Embryonic facial prominence (tissue), 1 donor: ENCODE results near the gene TMEM100.
A peak's percentile ranks its signal among the peaks of the same experiment; 100 is the strongest.

Experiments used
- DNase-seq: peaks from one replicate; pipeline ENCODE4 v3.0.0-alpha.2; 2016; ENCODE audit errors: extremely low spot score

The TMEM100 gene, protein sequence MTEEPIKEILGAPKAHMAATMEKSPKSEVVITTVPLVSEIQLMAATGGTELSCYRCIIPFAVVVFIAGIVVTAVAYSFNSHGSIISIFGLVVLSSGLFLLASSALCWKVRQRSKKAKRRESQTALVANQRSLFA

DNA sequence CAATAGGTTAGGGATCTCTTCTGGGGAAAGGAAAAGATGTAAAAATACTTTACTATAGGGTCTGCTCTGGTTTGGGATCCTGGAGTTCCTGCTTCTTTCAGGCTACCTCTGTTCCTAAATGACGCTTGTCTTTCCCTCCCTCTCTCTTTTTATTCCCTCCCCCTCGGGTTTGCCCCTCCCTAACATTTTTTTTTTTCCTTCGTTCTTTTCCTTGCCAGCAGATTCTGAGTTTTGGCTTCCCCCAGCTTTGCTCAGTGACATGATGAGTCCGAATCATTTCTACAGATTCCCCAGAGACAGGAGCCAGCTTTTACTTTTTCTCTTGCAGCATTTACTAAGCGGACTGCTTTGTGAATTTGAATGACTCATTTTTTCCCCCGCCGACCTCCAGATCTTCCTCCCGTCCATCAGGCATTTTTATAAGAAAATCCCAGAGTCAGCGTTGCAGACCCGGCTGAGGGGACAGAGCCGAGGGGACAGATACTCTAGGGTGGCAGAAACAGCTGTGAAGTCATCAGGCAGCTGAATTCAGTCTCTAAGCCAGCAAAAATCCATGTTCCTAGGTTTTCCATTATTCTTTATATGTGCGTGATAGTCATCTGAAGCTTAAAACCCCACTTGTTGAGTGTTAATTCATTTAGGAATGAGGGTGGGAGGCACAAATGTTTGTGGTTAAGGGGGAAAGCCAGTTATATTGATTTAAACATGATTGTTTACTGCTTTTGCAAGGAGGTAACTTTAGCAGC is at the start of gene TMEM100:
TSS of gene TMEM100 (minus strand) at position 123 of the 746 bp plus-strand sequence. CDS start 1,794 bp downstream, outside the sequence.
- DNase-seq: peak; percentile 63

DNA sequence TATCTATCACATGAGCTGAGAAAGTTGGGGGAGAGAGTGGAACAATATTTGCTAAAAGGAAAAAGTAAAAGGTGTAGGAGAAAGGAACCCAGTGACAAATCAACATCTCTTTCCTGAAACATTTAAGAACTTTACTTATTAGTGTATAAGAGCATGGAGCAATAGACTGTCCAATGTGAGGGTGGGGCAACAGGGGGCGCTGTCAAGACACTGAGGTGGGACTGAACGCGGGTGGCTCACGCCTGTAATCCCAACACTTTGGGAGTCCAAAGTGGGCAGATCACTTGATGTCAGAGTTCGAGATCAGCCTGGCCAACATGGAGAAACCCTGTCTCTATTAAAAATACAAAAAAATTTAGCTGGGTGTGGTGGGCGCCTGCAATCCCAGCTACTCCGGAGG is 49.4 kb upstream of the TMEM100 start:
- no peak for DNase-seq

DNA sequence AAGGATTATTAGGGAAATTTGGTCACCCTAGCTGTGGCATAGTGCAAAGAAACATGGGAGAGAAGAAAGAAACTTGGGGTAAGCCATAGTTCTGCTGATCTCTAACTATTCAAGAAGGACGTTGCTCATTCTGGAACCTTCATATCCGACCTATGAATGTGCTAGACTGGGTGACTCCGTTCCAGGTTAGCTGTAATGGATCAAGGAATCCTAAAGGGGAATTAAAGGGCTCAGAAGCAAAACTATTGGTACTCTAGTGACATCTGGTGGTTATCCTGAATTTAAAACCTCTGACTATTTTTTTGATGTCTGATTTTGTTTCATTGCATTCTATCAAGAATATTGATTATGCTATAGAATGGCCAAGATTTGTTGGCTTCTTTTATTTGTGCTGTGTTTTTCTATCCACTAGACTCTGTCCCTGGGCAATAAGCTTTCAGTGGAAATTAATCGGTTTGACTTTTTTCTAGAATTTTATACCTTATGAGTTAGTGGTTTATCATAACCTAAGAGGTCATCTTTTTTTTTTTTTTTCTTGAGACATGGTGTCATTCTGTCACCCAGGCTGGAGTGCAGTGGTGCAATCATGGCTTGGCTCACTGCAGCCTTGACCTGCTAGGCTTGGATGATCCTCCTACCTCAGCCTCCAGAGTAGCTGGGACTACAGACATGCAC is 47.7 kb upstream of the TMEM100 start:
- DNase-seq: peak; percentile 25

DNA sequence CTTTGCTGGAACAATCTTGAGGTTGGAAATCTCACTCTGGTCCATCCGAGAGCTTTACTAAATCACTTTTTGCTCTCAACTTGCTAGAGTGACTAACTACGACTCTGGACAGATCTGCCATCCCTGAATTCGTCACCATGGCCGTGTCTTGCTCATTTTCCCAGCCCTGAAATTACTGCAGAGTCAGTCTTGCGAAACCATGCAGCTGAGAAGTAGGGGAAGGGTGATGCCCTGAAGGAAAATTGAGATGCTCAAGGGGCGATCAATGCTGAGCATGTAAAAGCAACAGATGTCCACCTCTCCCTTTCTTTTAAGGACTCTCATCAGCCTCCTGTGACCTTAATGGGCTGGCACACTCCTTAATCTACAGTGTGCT is 46.9 kb upstream of the TMEM100 start:
- no peak for DNase-seq

DNA sequence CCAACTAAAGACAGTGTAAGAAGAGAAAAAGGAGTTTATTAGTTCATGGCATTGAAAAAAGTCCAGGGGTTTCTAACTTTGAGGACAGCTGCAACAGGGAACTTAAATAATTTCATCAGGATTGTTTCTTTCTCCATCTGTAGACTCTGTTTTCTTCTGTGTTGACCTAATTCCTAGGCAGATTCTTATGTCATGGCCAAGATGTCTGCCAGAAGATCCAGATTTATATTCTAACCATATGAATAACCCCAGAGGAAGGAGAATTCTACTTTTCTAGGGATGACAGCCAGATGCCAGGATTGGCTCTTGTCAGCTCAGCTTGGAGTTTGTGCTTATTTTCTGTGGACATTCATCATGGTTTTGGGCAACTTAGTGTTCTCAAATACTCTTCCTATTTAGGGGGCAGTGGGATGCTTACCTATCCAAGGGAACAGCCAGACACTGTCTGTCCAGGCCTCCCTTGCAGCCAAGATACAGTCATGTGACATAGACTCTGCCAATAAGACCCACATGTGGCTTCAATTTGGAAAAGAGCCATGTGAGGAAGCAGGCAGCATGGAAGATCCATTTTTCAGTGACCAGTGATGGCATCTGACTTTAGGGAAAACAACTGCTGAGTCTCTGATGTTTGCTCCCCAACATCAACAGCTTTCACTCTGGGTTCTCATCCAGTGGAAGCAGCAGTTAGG is 46.4 kb upstream of the TMEM100 start:
- DNase-seq: no peak

DNA sequence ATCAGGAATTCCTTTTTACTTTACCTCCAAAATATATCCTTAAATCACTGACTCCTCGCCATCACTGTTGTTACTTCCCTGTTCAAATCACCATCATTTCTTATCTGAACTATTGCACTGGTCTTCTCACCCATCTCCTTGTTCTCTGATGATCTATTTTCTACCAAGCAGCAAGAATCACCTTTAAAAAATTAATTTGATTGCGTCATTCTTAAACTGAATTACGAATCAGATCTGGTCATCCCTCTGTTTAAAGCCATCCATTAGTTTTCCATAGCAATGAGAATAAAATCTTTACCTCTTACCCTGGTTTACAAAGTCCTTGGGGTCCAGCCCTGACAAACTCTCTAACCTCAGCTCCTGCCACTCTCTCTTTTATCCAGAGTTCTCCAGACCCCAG is 42.8 kb upstream of the TMEM100 start:
- DNase-seq: no peak

DNA sequence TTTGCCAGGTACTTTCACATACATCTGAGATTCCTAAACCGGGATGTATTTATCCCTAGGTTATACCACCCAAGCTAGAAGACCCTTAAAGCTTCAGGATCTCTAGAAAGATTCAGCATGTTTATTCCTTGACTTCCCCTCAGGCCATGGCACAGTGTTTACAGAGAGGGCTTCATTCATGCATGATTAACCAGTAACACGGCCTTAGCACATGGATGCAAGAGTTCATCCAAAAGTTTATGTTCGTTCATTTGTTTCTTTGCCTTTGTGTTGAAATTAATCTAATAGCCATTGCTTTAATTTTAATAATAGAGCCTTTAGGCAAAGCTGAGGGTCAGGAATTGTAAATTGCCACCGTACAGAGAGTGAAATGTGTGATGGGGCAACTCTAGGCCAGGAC is 41.9 kb upstream of the TMEM100 start:
- DNase-seq: no peak

DNA sequence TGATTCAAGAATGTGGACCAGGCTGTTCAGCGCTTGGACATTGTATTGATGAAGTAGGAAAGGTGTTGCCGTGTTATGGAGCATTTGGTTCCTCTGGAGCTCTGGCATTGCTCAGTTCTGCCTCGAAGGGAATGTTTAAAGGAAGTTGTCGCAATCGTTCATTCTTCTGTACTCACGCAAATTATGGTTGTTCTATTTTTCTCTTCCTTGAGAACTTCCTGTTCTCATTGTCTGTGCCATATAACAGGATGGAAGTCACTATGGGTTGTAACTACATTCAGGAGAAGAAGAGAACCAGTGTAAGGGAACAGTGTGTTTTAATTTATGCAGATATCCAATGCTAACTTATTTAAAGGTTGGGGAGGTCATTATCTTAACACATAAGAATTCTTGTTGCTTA is 41.2 kb upstream of the TMEM100 start:
- no peak for DNase-seq

DNA sequence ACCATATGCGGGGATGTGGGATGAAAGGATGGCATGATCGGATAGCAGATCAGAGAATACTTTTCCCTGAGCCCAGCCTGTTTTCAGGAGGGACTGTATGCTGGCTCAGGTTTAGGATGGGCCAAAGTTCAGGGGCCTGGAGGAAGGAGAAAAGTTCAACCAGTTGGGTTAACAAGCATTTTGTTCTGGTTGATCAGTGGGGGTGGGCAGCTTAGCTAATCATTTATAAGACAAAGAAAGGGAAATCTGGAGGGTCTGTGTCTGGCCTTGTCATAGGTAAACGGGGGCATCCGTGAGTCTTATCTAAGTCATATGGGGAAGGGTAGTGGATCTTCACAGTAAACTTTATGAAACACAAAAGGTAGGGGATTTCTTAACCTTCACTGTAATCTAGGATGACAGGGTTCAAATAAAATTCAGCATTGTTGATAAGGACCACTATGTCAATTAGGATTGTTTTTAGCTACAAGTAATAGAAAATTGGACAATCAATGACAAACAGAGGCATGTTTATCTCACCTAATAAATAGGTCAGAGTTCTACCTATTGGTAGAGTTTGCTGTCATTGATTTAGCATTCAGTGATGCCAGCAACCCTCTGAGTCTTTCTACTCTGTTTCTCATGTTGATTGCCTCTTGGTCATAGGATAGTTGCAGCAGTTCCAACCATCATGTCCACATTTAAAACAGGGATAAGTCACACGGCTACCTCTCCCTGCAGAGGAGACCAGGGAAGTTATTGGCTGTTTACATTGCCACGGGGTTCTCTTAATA is 39.6 kb upstream of the TMEM100 start:
- DNase-seq: no peak

DNA sequence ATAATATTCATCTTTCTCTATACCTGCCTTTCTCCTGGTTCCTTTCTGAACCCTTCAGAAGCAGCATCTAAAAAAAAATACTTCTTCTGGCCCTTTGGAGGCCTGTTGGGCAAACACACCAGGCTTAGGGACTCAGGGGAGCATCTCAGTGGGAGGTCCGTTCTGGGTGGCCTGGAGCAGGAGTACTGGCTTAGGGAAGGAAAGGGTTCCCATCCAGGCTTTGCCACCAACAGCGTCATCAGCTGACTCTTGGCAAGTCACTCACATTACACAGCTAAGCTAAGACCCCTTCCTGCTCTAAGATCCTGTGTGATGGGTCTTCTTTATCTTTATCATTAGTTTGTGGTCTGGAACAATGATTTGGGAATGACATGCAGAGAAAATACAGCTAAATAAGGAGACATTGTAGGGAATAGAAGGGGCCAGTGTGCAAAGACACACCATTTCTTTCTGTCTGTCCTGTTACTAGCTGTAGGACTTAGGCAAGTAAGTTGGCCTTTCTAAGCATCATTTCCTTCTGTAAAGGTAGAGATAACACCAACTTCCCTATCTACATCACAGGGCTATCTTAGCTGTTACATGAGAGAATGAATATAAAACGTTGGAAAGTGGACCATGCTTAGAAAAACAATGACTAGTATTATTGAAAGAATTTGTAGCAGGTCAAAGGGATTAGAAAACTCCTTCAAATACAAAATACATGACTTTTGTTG is 38.1 kb upstream of the TMEM100 start:
- DNase-seq: no peak

DNA sequence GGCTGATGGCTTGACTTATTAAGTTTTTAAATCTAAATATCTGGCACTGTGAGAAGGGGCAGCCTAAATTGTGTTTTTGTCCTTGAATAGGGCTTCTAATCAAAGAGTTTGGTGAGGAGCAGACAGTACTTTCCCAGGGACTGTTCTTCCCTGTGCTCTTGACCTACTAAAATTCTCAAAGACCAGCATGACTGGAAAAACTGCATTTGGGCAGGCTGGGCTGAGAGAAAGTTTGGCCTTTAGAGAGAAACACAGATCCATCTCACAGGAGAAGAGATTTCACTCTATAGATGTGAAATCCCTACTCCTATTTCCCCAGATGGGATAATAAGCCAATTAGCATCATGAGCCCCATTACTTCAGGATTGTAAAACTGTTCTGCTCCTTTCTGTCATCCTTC is 35.5 kb upstream of the TMEM100 start:
- DNase-seq: no peak

DNA sequence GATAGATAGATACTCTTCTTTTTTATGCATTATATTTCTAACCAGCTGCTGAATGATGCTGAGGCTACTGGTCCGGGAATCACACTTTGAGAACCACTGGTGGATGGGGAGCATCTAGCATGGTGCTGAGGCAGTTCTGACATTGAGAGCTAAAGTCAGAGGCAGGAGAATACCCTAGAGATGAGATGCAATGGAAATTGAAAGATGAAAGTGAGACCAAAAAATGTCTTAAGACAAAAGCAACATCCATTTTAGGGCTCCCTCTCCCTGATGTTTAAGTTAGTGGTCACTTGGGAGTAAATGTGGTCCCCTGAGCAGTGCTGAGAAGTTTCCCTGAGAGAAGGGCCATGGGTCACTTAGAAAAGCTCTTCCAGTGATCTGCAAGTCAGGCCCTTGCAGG is 35.0 kb upstream of the TMEM100 start:
- no peak for DNase-seq

DNA sequence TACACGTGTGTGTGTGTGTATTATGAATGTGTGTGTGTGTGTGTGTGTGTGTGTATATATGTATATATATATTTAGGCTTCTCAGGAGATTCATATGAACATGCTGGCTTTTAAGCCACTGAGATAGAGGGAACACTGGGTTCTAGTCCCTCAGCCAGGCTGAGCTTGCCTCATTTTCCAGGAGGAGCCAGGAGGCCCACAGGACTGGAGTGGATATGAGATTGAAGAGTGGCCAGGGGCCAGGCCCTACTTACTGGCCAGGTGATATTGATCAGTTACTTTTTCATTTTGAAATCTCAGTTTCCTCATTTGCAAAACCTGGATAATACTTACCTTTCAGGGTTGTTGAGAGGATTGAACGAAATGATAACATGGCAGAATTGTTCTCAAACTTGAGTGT is 34.0 kb upstream of the TMEM100 start:
- DNase-seq: no peak

DNA sequence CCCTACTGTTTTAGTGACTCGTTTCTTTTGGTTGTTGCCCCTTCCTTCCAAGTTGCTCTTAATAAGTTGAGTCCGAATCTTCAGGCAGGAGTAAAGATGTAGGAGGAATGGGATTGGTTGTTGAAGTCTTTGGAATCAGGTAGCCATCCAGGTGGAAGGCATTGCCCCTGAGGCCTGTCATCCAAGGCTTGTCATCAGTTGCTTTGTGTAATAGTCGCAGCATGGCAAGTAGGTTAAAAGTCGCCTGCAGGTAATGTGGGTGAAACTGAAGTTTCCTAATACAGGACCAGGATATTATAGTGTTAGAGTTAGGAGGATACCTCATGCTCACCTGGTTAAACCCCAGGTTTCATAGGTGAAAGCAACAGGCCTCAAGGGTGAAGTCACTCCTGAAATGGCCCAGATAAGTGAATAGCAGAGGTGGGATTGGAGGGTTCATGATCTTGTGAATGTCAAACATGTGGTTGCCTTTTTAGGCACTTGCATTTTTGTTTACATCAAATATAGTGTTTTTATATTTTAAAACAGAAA is 29.1 kb upstream of the TMEM100 start:
- no peak for DNase-seq

DNA sequence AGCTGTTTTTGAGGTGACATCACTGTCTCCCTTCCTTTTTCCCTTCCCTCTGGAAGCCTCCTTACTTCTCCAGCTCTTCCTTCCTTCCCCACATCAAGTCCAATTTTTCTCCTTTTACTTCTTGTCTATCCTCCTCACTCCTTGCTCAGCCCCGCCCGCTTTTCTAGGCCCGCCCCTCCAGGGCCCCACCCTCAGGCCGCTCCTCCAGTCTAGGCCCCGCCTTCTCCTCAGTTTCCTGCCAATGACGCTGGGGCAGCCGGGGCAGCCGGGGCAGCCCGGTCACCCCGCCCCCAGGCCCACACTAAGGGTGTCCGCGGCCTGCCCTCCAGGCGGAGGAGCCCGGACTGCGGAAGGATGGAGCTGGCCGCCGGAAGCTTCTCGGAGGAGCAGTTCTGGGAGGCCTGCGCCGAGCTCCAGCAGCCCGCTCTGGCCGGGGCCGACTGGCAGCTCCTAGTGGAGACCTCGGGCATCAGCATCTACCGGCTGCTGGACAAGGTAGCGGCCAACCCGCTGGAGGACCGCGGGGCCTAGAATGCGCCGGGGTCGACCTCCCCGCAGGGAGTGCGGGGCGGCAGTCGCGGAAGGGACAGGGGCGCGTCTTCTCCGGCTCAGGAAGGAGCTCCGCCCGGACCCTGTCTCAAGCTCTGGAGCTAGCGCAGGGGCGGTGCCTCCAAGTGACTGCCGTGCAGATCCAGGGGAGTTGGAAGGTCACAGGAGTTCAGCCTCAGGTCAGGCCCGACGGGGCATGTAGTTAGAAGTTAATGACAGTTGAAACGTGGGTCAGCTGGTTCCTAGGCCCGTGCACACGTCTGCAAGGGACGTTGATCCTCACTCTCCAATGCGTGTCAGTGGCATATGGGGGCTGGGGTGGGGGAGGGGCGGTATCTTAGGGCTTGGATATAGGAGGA is 28.3 kb upstream of the TMEM100 start, which contains the start of gene PCTP:
TSS of gene PCTP (plus strand) at position 302 of the 908 bp plus-strand sequence. CDS start at position 355, 53 bp downstream.
- DNase-seq: peak; percentile 64

DNA sequence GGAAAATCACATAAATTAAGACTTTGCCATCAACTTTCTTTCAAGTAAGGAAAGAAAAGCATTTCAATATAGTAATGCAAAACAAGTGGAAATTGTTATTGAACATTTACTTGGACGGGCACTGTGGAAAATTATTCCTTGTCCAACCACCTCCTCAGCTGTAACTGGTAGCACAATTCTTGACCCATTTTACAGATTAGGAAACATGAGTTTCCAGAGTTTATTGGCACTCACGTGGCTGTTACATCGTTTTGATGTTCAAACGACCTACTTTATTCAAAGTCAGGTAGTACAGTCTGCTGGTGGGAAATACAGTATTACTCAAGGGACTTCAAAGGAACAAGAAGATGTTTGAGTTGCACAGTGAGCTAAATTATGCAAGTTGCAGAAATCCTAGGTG is 27.3 kb upstream of the TMEM100 start:
- no peak for DNase-seq

DNA sequence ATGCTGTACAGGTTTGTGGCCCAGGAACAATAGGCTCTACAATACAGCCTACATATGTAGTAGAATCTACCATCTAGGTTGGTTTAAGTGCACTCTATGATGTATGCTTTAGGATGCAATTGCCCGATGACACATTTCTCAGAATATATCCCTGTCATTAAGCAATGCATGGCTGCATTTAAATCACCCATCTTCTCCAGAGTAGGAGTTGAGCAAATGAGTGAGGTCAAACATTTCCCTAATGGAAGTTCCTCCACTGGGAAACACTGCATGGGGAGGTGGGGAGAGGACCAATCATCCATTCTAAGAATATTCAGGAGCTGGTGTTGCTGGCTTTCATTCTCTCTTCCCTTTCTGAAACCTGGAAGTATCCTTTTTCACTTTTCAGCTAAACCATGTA is 26.2 kb upstream of the TMEM100 start:
- DNase-seq: no peak

DNA sequence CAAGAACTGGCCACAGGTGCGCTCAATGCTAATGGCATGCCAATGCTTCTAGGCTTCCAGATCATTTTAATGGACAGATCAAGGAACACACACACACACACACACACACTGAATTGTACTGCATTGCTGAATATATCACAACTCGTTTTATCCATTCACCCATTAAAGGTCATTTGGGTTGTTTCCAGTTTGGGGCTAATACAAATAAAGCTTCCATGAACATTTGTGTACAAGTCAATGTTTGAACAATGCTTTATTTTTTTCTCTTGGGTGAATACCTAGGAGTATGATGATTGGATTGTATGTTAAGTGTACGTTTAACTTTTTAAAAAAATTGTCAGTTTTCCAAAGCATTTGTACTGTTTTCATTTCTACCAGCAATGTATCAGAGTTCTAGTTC is 24.5 kb upstream of the TMEM100 start:
- no peak for DNase-seq

DNA sequence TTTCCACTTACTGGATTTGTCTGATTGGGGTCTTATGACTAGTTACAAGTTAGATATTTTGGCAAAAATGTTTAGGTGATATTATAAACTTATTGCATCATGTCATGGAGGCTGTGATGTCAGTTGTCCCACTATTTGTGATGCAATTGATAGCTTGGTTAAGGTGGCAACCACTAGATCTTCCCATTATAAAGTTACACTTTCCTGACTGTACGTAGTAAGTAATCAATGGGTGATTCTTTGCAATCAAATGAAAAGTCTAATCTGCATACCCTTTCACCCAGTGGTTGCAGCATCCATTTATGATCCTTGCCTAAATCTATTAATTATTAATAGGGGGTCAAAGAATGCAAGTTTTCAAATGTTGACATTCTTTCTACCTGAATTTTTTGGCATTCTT is 23.8 kb upstream of the TMEM100 start:
- DNase-seq: no peak

DNA sequence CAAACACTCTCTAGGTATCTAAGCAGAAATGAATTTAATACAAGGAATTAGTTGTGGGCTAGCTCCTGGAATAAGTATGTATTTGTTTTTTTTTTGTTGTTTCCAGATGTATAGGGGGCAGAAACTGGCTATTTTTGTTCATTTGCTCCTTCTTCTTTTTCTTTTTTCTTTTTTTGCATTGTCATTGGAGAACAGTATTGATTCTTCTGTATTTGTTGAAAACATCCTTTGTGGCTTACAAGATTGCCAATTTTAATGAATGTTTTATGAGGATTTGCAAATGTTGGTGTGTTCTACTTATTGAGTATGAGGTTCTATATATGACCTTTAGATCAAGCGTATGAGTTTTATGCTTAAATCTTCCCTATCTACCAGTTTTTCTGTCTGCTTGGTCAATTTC is 22.6 kb upstream of the TMEM100 start:
- no peak for DNase-seq
